PC-9 (cell line): ENCODE measurements around the gene PLXNC1. TPM values are rescaled to one million over a fixed set of nuclear protein-coding genes. Genes with fewer than 3 reads are reported as not detected.

Experiments
- BruUV-seq: library from RNA; stranded (reverse); fragments of 400-500 nt; replicated peaks from 2 replicates; lab custom pipeline; 2021; lab: Mats Ljungman, UMichigan
- CTCF ChIA-PET: fragments of 300-600 bp; sonication (Branson Sonifier 250); formaldehyde crosslinking; loops from one replicate; lab custom pipeline; 2022; ENCODE audit warnings: antibody characterized with exemption; lab: Charles Lee
- POLR2A ChIA-PET: fragments of 300-600 bp; sonication (Branson Sonifier 250); formaldehyde crosslinking; loops from one replicate; lab custom pipeline; 2022; ENCODE audit warnings: antibody characterized with exemption; ENCODE audit not compliant: unreplicated experiment; lab: Charles Lee
- DNase-seq, 2 experiments: peaks; one replicate each; pipeline versions ENCODE4 v3.0.0 to v3.0.0-alpha.2; 2015 to 2022; ENCODE audit warnings: mixed read lengths in 1 of 2
- H2AFZ ChIP-seq: fragments of 200-600 bp; sonication (generic); 2 replicates; pipeline ENCODE4 v1.8.1; 2017; ENCODE audit warnings: antibody characterized with exemption
- H3F3A ChIP-seq: fragments of 200-600 bp; sonication (generic); 2 replicates; pipeline ENCODE4 v1.8.1; 2017; ENCODE audit warnings: antibody characterized with exemption, mild to moderate bottlenecking, low read depth; ENCODE audit not compliant: insufficient read depth
- H3K27ac ChIP-seq: fragments of 200-600 bp; sonication (generic); 2 replicates; pipeline ENCODE4 v1.6.1; 2016; ENCODE audit warnings: mixed run types
- H3K27me3 ChIP-seq: fragments of 200-600 bp; sonication (generic); 2 replicates; pipeline ENCODE4 v1.6.1; 2016; ENCODE audit warnings: low read depth, mixed run types; ENCODE audit not compliant: insufficient read depth
- H3K36me3 ChIP-seq: fragments of 200-600 bp; sonication (generic); 2 replicates; pipeline ENCODE4 v1.6.1; 2016; ENCODE audit warnings: low read depth, mixed run types
- H3K4me1 ChIP-seq: fragments of 200-600 bp; sonication (generic); replicated peaks from 2 replicates; pipeline ENCODE4 v1.6.1; 2016; ENCODE audit warnings: mixed run types; ENCODE audit not compliant: insufficient read depth
- H3K4me2 ChIP-seq: fragments of 200-600 bp; sonication (generic); 2 replicates; pipeline ENCODE4 v1.6.1; 2017; ENCODE audit warnings: mixed run types
- H3K4me3 ChIP-seq: fragments of 200-600 bp; sonication (generic); 2 replicates; pipeline ENCODE4 v1.6.1; 2016; ENCODE audit warnings: mixed run types
- H3K79me2 ChIP-seq: fragments of 200-600 bp; sonication (generic); 2 replicates; pipeline ENCODE4 v1.6.1; 2017; ENCODE audit warnings: low read depth, mixed run types
- H3K9me2 ChIP-seq: fragments of 200-600 bp; sonication (generic); 2 replicates; pipeline ENCODE4 v1.8.1; 2017; ENCODE audit warnings: mild to moderate bottlenecking; ENCODE audit not compliant: insufficient read depth
- H3K9me3 ChIP-seq: fragments of 200-600 bp; sonication (generic); 2 replicates; pipeline ENCODE4 v1.8.1; 2016; ENCODE audit warnings: low read depth; ENCODE audit not compliant: insufficient read depth
- H4K20me1 ChIP-seq: fragments of 200-600 bp; sonication (generic); 2 replicates; pipeline ENCODE4 v1.8.1; 2017; ENCODE audit not compliant: insufficient read depth
- EZH2 ChIP-seq: fragments of 200-600 bp; sonication (generic); IDR thresholded peaks from 2 replicates; pipeline ENCODE4 v1.8.0; 2017; ENCODE audit warnings: antibody characterized with exemption, low read depth
- intact Hi-C: fragments of 100-400 bp; cut with micrococcal nuclease; formaldehyde crosslinking; loops from one replicate; pipeline ENCODE4 v1.10.0; 2022; ENCODE audit not compliant: unreplicated experiment
- total RNA-seq: library from RNA; stranded (reverse); gene quantifications from 2 replicates; pipeline ENCODE4 v1.2.3, GENCODE V29; 2021
- TF ChIP-seq, protein P1 (sequence below): fragments of 200-600 bp; sonication (generic); conservative IDR thresholded peaks from 2 replicates; pipeline ENCODE4 v1.6.1; 2017; ENCODE audit warnings: mixed run types, antibody characterized with exemption, mild to moderate bottlenecking, moderate library complexity

The PLXNC1 gene
- total RNA-seq, 1 experiment from 2014 or later: 2.3 TPM

DNA sequence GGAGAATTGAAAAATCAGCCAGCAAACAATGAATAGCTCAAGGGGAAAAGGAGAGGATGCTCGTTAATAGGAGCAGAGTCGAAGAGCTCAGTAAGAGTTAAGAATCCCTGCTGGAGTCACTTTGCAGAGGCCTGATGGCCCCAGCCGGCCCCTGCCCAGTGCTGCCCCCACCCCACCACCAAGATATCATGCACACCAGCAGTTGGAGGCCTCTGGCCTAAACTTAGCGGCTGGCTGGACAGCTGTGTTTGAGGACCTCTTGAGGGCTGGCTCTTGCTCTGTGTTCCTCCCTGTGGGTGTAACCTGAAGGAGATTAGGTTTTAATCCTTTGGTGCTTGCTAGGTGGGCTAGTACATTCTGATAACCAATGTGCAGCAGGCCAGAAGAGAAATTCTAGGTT is 142.0 kb downstream of the PLXNC1 start:
- no peak for DNase-seq
- Histone ChIP-seq H3K79me2 (no peaks in the 10 kb centered on the region), H3K27ac (no peak overlapping the region), H3K4me1 (no peaks in the 10 kb centered on the region), H2AFZ (no peak overlapping the region), H3K36me3 (no peaks in the 10 kb centered on the region), H4K20me1 (0 out of 2 replicates have a peak, but pooled peaks cover 3% of the 10 kb centered on the region), H3K27me3 (no peaks in the 10 kb centered on the region), H3K4me3 (no peak overlapping the region), H3K9me2 (no peaks in the 10 kb centered on the region), H3K4me2 (no peak overlapping the region), H3F3A (no peaks in the 10 kb centered on the region), H3K9me3 (no peaks in the 10 kb centered on the region)
- ChIA-PET CTCF (no interaction called here), POLR2A (no interaction called here)
- intact Hi-C loops: no loop called here
- TF ChIP-seq, protein P1, sequence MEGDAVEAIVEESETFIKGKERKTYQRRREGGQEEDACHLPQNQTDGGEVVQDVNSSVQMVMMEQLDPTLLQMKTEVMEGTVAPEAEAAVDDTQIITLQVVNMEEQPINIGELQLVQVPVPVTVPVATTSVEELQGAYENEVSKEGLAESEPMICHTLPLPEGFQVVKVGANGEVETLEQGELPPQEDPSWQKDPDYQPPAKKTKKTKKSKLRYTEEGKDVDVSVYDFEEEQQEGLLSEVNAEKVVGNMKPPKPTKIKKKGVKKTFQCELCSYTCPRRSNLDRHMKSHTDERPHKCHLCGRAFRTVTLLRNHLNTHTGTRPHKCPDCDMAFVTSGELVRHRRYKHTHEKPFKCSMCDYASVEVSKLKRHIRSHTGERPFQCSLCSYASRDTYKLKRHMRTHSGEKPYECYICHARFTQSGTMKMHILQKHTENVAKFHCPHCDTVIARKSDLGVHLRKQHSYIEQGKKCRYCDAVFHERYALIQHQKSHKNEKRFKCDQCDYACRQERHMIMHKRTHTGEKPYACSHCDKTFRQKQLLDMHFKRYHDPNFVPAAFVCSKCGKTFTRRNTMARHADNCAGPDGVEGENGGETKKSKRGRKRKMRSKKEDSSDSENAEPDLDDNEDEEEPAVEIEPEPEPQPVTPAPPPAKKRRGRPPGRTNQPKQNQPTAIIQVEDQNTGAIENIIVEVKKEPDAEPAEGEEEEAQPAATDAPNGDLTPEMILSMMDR: no peak
- TF ChIP-seq EZH2: no peak
- BruUV-seq: no TSS peak

DNA sequence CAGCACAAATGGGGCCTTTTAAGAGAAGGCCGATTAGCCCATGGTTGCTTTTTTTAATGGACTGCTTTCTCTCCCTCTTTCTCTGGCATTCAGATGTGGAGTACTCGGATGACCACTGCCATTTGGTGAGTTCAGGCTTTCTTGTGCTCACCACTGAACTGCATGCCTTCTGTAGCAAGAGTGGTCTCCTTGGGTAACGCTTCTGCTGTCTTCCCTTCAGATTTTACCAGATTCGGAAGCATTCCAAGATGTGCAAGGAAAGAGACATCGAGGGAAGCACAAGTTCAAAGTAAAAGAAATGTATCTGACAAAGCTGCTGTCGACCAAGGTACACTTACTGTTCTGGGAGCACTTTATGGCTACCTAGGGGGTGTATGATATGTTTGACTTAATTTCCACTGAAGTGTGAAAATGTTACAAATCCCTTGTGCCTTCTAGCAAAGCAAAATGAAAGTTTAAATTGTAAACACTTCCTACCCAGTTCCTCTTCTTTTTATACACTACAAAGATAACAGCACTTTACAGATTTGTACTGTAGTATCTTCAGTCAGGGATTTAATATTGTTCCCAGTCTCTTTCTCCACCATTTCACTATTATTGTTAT is 148.8 kb downstream of the PLXNC1 start:
- Histone ChIP-seq H3K4me1 (no peaks in the 10 kb centered on the region), H3K36me3 (no peaks in the 10 kb centered on the region), H2AFZ (no peak overlapping the region), H3F3A (no peaks in the 10 kb centered on the region), H3K27ac (no peak overlapping the region), H3K9me3 (no peaks in the 10 kb centered on the region), H4K20me1 (no peaks in the 10 kb centered on the region), H3K4me2 (no peak overlapping the region), H3K4me3 (no peak overlapping the region), H3K9me2 (peaks cover 6% of the 10 kb centered on the region; the same call in 1 of the 2 replicates), H3K79me2 (no peaks in the 10 kb centered on the region), H3K27me3 (no peaks in the 10 kb centered on the region)
- no TSS peak for BruUV-seq
- no peak for TF ChIP-seq EZH2
- TF ChIP-seq, protein P1: no peak
- ChIA-PET POLR2A (interaction anchor here (0.5 kb wide), 1 partner anchor 815 kb away, joined by 4 read pairs; no protein-coding TSS in a partner anchor), CTCF (no interaction called here)
- intact Hi-C loops: no loop called here
- DNase-seq: no peak

DNA sequence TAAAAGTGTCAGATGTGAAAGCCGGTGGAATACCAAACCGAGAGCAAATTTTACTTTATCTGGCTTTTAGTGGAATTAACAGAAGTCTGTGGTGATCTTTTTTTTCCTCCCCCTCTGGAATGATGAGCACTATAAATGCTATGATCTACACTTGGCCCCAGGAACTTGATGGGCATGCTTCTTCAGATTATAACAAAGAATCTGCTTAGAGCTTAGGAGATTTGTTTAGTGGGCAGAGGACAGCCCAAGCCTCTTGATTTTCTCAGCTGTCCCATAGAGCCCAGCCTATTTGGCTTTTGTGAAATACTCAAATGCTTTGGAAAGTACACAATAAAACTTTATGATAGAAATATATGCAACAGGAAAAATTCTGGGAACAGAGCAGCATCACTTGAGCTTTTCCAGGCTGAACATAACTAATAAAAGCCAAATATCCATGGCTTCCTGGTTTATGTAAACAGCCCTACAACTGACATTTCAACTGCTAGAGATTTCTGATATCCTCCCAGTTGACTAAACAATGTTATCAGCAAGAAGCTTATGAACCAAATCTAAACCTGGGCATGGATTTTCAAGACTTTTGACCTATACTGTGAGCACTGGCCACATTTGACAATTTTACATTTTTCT is 149.6 kb downstream of the PLXNC1 start:
- TF ChIP-seq, protein P1: no peak
- no peak for TF ChIP-seq EZH2
- no peak overlapping the region for H3K4me2 ChIP-seq
- H3F3A ChIP-seq: no peaks in the 10 kb centered on the region
- intact Hi-C loops: no loop called here
- H3K36me3 ChIP-seq: no peaks in the 10 kb centered on the region
- H3K4me1 ChIP-seq: no peaks in the 10 kb centered on the region
- BruUV-seq: no TSS peak
- CTCF ChIA-PET: no interaction called here
- no peak overlapping the region for H3K4me3 ChIP-seq
- no peaks in the 10 kb centered on the region for H3K79me2 ChIP-seq
- no peak for DNase-seq
- peaks cover 6% of the 10 kb centered on the region; the same call in 1 of the 2 replicates for H3K9me2 ChIP-seq
- H3K27me3 ChIP-seq: no peaks in the 10 kb centered on the region
- H3K9me3 ChIP-seq: no peaks in the 10 kb centered on the region
- no peak overlapping the region for H3K27ac ChIP-seq
- H4K20me1 ChIP-seq: no peaks in the 10 kb centered on the region
- POLR2A ChIA-PET: interaction anchor here (0.5 kb wide), 1 partner anchor 815 kb away, joined by 4 read pairs; no protein-coding TSS in a partner anchor
- no peak overlapping the region for H2AFZ ChIP-seq
